ENCODE measurements around the gene P4HA2.

P4HA2 gene

GRCh38 chr5:132221781-132222648 is 5.6 kb downstream of the P4HA2 start:
- no peak for DNase-seq

- no peak for DNase-seq
These were observed 7.2 kb downstream of the P4HA2 start for GRCh38 chr5:132220491-132220890.

GRCh38 chr5:132219981-132220380 is 7.7 kb downstream of the P4HA2 start:
- DNase-seq: no peak

GRCh38 chr5:132219289-132219970 is 8.2 kb downstream of the P4HA2 start:
- no peak for DNase-seq

- DNase-seq: no peak
These were observed 9.3 kb downstream of the P4HA2 start for GRCh38 chr5:132218321-132218720.

- DNase-seq: no peak
These were observed 12.3 kb downstream of the P4HA2 start for GRCh38 chr5:132215329-132215728.

GRCh38 chr5:132214491-132214890 is 13.2 kb downstream of the P4HA2 start:
- DNase-seq: no peak

- DNase-seq: no peak
These were observed 14.0 kb downstream of the P4HA2 start for GRCh38 chr5:132213666-132214065.

- no peak for DNase-seq
These were observed 15.9 kb downstream of the P4HA2 start for GRCh38 chr5:132211787-132212186.

- DNase-seq: no peak
These were observed 16.7 kb downstream of the P4HA2 start for GRCh38 chr5:132210944-132211343.

- DNase-seq: no peak
These were observed 17.6 kb downstream of the P4HA2 start for GRCh38 chr5:132209901-132210545.

GRCh38 chr5:132209131-132209530 is 18.5 kb downstream of the P4HA2 start:
- DNase-seq: no peak

GRCh38 chr5:132207778-132208177 is 19.9 kb downstream of the P4HA2 start:
- no peak for DNase-seq

GRCh38 chr5:132206782-132207181 is 20.9 kb downstream of the P4HA2 start:
- DNase-seq: no peak

- DNase-seq: no peak
These were observed 22.1 kb downstream of the P4HA2 start for GRCh38 chr5:132205385-132206125.

GRCh38 chr5:132204371-132205135 is 23.1 kb downstream of the P4HA2 start:
- no peak for DNase-seq

- DNase-seq: no peak
These were observed 23.7 kb downstream of the P4HA2 start for GRCh38 chr5:132203916-132204315.

- no peak for DNase-seq
These were observed 24.2 kb downstream of the P4HA2 start for GRCh38 chr5:132203464-132203818.

- no peak for DNase-seq
These were observed 24.8 kb downstream of the P4HA2 start for GRCh38 chr5:132202711-132203463.

- no peak for DNase-seq
These were observed 28.5 kb downstream of the P4HA2 start for GRCh38 chr5:132199116-132199680.

- no peak for DNase-seq
These were observed 29.1 kb downstream of the P4HA2 start for GRCh38 chr5:132198571-132198970.
